Peyer's patch (tissue), 4 donors: ENCODE results near the gene DHX38.

Experiments used
- CTCF ChIP-seq, 6 experiments: fragments of 450-650 bp in 4 of 6; fragments of 200-600 bp in 2 of 6; sonication (generic) in 1 of 6; IDR thresholded peaks; one replicate each; pipeline ENCODE4 v1.5.1; 2017 to 2019; ENCODE audit warnings: antibody characterized with exemption in 6 of 6, mild to moderate bottlenecking in 3 of 6, moderate library complexity in 1 of 6
- POLR2A ChIP-seq, 2 donors: fragments of 450-650 bp; IDR thresholded peaks; one replicate each; pipeline ENCODE4 v1.5.1; 2017; ENCODE audit warnings: antibody characterized with exemption in 2 of 2, mild to moderate bottlenecking in 2 of 2, moderate library complexity in 2 of 2

GRCh38 chr16:72092832-72093447, 707 bp upstream of the DHX38 start:
- no peak for TF ChIP-seq CTCF (IDR thresholded peaks at IDR 0.05)
- no peak for TF ChIP-seq POLR2A (IDR thresholded peaks at IDR 0.05)
